ENCODE results near the gene ARSB.

DNA sequence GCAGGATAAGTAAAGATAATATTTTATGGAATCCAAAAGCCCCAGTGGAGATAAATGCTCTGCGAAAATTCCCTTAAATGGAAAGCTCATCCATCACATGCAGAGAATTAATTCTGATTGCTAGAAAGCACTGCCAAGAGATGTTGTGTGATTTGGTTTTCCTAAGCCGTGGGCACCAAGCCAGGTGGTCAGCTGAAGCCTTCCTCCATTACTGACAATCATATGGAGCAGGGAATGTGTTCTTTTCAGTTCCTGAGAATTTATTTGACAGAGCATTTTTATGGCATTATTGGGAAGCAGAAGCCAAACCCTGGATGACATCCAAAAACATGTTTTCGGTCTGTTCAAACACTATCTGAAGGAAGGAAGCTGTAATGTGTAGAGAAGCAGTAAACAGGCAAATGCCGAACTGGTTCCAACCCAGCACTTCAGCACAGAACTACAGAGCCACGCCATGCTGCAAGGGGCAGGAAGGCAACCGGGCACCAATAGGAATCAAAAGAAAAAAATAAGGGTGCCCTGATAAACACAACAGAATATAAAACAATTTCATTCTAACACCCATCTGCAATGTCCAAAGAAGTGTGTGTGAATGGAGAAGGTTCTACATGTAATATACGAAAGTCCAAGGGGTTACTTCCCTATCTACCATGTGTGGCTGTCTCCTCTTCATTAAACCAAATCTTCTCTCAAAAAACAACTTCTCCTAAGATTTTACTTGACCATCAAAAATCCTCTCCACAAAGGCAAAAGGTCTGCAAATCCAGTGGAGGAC is 12.3 kb downstream of the ARSB start:
- no peak for TF ChIP-seq EZH2 (IDR thresholded peaks at IDR 0.05; ENCODE audit: insufficient read depth, poor library complexity, severe bottlenecking)
- TF ChIP-seq EZH2phosphoT487 (IDR thresholded peaks at IDR 0.05; ENCODE audit: insufficient read depth, low read depth), result no peak
